Measurements from ENCODE around the gene RPS15. TPM values are rescaled to one million over a fixed set of nuclear protein-coding genes. Genes with fewer than 3 reads are reported as not detected.

Gene RPS15
- total RNA-seq, 1 donor from 2014 or later: 1,301 TPM

GRCh38 chr19:1401889-1402217 lies 36.3 kb upstream of the RPS15 start:
- intact Hi-C loops (cut with micrococcal nuclease): no loop called here

- intact Hi-C loops (cut with micrococcal nuclease): no loop called here
These were observed 35.7 kb upstream of the RPS15 start for GRCh38 chr19:1402411-1403070.

DNA sequence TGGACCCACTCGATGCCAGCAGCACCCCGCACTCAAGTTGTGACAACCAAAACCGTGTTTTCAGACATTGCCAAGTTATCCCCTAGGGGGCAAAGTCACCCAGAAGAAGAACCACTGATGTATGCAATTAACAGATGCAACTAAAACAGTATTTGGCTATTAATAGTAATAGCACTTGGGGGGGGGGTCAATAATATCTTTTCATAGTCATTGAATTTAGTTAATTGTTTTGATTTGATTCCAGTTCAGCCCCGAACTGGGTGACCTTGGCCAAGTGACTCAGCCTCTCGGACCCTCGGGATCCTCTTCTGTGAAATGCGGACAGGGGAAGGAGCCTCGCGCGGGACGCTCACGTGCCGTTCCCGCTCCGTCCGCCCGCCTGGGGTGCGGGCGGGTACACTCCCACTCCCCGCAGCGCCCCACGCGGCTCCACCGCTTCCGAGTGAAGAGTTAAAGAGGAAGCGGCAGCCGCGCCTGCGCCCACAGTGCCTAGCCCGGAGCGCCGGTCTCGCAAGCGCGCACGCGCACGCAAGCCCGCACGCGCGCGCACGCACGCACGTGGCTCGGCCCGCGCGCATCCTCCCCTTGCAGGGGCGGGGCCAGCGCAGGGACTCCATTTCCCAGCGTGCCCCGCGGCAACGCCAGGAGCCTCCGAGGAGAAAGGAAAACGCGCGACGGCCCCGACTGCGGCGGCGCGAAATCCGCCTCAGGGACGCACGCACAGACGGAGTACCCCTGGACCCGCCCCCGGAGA lies 31.2 kb upstream of the RPS15 start:
- intact Hi-C loops (cut with micrococcal nuclease): loop anchor here (1.0 to 5.0 kb wide), 5 partner anchors 24 to 450 kb away; partner anchors contain the start of genes FAM174C, NDUFS7 and RPS15

DNA sequence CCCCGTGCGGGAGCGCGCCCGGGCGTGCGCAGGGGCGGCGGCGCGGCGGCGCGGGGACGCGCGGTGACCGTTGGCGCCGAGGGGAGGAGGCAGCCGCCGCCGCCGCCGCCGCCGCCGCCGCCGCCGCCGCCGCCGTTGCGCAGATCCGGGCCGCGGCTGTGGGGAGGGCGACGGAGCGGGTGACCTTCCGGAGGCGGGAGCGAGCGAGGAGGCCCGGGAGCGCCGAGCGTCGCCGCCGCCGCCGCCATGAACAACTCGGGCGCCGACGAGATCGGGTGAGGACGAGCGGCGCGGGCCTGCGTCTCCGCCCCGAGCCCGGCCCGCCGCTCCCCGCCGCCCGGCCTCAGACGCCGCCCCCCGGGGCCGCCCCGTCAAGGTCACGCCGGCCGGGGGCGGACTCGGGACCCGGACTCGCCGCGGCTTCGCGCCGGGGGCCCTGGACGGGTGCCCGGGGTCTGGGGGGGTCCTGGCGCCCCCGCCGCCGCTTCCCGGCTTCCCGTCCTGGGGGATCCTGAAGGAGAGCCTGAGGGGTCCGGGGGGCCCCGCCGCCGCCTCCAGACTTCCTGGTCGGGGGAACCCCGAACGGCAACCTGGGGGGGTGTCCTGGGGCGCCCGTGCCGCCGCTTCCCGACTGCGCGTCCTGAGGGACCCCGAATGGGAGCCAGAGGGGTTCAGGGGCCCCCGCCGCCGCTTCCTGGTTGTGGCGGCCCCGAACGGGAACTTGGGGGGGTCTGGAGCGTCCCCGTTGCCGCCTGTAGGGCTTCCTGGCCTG lies 30.5 kb upstream of the RPS15 start, which contains the start of gene DAZAP1:
Gene DAZAP1 (plus strand): TSS at position 59 of the 772 bp plus-strand sequence. CDS start 188 bp downstream, at position 247.
- intact Hi-C loops (cut with micrococcal nuclease): loop anchor here (1.0 to 5.0 kb wide), 5 partner anchors 24 to 450 kb away; partner anchors contain the start of genes FAM174C, NDUFS7 and RPS15

DNA sequence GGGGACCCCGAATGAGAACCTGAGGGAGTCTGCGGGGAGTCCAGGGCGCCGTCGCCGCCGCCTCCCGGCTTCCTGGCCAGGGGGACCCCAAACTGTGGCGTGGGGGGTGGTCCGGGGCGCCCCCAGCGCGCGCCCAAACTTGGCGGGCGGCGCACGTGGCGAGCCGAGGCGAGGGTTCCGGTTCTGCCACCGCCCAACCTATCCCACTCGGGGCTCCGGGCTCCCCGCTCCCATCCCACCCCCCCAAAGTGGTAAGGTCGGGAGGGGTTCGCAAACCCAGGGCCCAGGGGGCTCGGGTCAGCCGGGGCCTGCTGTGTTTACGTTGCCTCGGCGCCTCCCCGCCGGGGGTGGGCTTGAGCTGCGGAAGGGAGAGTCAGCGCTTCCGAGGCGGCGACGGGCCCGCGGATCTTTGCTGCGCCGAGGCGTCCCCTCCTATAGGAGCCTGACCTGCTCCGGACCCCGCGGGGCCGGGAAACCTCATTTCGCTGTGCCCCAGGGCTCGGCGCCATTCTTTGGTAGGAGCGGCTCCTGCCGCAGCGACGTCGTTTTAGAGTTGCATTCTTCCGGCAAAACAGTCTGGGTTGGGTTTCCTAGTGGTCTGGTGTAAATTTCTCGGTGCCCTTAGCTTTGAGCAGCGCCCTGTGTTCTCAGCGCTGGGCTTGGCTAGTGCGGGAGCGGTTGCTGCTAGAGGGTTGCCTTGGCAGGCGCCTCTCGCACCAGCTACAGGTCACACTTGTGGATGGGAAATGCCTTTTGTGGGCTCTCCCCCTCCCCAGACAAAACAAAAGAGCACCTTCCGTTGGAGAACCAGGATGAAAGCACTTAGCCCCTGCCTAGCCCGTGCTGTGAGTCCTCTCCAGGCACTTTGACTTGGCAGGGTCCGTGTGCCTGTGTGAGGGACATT lies 29.6 kb upstream of the RPS15 start:
- intact Hi-C loops (cut with micrococcal nuclease): loop anchor here (5.0 kb wide), 1 partner anchor 449 kb away; no protein-coding TSS in a partner anchor

DNA sequence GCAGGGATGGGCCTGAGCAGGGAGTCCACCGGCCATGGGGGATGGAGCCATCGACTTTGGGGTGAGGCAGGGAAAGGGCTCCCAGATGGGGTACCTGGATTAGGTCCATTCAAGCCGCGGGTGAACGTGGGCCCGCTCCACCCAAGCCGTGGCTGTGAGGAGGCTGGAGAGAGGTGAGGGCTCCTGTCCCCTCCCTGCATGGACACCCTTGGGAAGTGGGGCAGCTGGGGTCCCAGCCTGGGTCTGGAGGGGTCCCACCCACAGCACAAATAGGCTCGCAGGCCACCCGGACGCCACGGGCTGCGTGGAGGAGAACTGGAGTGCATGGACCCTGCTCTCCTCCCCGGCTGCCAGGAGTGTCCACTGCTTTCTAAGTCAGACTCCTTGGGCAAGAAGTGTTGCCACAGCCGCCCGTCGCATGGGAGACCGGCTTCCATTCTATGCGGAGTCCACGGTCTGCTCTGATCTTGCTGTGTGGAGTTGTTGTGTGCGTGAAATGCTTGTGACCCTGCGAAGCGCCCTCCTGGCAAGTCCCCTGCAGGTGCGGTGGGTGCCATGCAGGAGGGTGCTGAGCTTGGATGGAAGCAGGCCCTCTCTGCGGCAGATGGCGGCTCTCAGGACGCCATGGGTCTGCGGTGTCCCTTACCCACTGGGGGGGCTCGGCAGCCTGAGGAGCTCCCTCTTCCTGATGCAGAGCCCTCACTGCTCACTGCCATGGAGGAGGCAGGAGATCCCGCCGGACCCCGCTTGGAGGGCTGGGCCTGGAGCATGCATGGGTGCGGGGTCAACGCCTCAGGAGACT lies 28.8 kb upstream of the RPS15 start:
- intact Hi-C loops (cut with micrococcal nuclease): loop anchor here (5.0 kb wide), 1 partner anchor 448 kb away; no protein-coding TSS in a partner anchor

DNA sequence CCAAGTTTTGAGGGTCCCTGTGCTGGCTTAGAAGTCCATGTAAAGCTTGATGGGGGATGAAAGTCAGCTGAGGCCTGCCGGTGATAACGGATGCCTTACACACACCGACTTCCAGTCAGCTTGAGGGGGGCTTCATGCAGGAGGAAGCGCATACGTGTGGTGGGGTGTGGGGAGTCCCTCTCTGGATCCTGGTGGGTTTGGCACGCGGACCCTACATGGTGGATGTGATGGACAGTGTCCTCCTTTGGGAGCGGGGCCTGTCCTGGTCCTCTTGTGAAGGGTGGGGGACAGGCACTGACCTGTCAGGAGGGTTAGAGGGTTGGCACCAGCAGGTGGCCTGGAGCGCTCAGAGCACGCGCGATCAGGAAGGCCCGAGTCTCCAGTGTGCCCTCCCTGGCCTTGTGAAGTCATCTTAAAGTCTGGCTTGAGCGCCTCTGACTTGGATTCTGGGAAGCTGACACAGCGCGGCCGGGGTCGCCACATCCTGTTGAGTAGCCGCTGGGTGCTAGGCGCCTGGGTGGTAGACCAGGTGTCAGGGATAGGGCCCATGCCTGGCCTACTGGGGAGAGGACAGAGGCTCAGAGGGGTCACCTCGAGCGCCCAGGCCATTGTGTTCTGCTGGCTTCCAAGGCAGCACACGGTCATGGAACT lies 27.9 kb upstream of the RPS15 start:
- intact Hi-C loops (cut with micrococcal nuclease): no loop called here

GRCh38 chr19:1410789-1411188 lies 27.4 kb upstream of the RPS15 start:
- intact Hi-C loops (cut with micrococcal nuclease): no loop called here

GRCh38 chr19:1411255-1412191 lies 26.7 kb upstream of the RPS15 start:
- intact Hi-C loops (cut with micrococcal nuclease): no loop called here

DNA sequence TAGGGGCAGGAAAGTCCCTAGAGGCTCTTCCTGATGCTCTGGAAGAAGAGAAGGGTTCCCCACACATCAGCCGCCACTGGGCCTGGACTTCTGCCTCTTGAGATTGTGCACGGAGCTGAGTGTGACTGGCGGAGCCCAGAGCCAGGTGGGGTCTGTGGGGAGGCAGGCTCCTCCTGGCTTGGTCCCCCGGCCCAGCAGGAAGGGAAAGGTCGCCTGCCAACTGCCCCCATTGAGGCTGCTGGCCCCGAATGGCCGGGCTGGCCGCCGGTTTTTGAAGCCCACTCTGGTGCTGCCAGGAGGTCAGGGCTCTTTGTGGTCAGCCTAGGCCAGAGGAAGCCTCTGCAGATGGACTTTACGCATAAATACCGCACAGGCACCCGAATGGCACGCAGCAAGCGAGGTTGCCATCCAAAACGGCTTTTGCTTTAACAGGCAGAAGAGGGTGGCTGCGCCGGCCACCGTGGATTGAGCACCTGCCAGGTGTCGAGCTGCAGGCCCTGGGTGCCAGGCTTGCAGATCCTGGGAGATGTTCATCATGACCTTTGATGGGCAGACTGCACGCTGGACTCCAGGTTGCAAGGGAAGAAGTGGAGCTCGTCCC lies 25.8 kb upstream of the RPS15 start:
- intact Hi-C loops (cut with micrococcal nuclease): no loop called here

DNA sequence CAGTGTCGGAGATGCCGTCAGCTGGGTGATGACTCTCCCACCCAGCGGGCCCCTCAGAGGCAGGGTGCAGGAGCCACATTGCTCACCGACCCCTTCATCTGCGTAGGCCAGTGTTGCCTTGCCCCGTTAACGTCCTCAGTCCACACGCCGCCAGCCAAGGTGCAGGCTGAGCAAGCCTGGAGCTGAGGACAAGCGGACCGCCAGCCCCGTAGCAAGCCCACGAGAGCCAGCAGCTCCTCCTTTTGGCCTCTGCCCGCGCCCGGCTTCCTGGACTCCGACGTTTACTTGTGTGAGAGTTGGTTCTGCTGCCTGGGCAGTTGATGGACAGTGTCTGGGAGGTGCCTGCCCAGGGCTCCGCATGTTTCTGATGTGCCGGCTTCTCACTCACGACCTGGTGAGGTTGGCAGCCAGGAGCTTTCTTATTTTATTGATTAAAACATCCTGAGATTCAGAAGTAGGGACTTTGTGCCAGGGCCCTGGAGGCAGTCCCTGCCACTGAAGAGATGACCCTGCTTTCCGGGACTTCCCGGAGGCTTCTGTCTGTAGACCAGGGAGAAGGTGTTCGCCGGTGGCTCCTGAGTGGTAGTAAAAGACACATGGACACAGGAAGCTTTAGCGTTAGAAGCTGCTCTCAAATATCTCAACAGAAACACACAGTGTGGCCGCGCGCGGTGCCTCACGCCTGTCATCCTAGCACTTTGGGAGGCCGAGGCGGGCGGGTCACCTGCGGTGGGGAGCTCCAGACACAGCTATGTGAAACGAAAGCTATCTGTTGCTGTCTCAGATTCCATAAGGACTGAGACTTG lies 25.0 kb upstream of the RPS15 start:
- intact Hi-C loops (cut with micrococcal nuclease): no loop called here

DNA sequence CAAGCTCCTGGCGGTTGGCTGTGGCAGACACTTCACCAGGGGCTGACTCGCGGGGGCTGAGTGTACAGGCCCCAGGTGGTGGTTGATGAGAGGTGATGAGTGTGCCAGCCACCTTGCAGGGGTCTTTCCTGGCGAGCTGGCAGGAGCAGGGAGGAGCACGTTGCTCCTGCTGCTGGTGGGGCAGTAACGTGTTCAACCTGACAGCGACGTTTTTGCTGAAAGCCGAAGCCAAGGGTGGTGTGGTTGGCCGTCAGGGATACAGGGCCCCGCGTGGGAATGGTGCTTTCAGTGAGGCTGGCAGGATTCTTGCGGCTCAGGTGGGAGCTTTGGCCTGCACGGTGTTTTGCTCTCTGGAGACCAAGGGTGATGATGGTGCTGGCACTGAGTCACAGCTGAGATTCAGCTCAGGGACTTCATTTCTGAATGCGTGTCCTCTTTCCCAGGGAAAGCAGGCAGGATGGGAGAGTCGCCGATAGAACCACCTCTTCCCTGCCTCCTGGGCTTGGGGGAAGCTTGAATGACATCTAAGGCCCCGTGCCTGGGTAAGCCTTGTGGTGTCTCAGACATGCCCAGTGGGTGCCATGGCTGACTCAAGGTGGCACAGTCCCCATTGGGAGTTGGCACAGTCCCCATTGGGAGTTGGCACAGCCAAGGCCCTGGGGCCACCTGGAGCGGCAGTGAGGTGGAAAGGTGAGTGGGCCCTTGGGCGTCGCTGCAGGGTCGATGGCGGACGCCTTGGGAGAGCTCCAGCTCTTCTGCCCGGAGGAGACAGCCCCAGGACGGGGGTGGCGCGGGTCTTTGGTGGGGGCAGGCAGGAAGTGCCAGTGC lies 22.0 kb upstream of the RPS15 start:
- intact Hi-C loops (cut with micrococcal nuclease): no loop called here

DNA sequence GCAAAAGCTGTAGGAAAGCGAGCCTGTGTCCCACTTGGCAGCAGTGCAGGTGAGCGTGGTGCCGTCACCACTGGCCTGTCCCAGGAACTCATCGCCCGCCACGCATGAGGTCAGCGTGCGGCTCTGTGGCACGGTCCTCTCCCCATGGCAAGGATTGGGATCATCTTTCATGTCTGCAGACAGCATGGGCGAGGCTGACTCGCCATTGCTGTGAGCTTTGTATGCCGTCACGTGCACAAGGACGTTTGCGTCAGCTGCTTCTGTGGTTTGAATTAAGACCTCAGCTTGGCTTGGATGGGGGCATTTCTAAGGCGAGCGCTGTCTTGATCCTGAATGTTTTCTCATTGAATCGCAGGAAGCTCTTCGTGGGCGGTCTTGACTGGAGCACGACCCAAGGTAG lies 21.1 kb upstream of the RPS15 start:
- intact Hi-C loops (cut with micrococcal nuclease): no loop called here

GRCh38 chr19:1417681-1418495 lies 20.3 kb upstream of the RPS15 start:
- intact Hi-C loops (cut with micrococcal nuclease): no loop called here

GRCh38 chr19:1418496-1418775 lies 19.8 kb upstream of the RPS15 start:
- intact Hi-C loops (cut with micrococcal nuclease): no loop called here

Data from T-helper 2 cell treated with Interferon-gamma antibody and Interleukin-4, amounts not matched to agents 100 ng/mL and 5 ng/mL, for 36 hours (primary cell).